ENCODE results near the gene RANBP10.
"Not testable (repeated sequence)": the region's sequence is repeated elsewhere in the genome, so short reads cannot be mapped to it uniquely, and the experiment has no call there.

Gene RANBP10

DNA sequence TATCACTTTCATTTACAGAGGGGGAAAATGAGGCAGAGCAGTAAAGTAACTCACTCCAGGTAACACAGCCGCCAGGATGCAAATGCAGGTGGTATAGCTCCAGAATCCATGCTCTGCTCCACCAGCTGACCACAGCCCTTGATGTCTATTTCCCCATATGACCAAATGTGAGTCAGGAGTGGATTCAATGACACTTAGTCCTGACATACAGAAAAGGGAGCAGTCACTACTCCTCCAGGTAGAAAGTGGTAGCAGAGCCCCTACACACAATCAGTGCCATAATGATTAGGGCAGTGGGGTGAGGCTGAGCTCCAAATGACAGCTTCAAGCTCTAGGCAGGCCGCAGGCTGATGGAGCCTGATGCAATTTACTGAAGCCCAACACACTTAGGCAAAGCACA lies 44.0 kb downstream of the RANBP10 start:
- no peak for DNase-seq (ENCODE audit: low read depth)
- H3K4me3 ChIP-seq (ENCODE audit: control insufficient read depth, low read depth, low read length): no peak overlapping the region
- TF ChIP-seq, protein P1, sequence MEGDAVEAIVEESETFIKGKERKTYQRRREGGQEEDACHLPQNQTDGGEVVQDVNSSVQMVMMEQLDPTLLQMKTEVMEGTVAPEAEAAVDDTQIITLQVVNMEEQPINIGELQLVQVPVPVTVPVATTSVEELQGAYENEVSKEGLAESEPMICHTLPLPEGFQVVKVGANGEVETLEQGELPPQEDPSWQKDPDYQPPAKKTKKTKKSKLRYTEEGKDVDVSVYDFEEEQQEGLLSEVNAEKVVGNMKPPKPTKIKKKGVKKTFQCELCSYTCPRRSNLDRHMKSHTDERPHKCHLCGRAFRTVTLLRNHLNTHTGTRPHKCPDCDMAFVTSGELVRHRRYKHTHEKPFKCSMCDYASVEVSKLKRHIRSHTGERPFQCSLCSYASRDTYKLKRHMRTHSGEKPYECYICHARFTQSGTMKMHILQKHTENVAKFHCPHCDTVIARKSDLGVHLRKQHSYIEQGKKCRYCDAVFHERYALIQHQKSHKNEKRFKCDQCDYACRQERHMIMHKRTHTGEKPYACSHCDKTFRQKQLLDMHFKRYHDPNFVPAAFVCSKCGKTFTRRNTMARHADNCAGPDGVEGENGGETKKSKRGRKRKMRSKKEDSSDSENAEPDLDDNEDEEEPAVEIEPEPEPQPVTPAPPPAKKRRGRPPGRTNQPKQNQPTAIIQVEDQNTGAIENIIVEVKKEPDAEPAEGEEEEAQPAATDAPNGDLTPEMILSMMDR (IDR thresholded peaks at IDR 0.05; ENCODE audit: control insufficient read depth, insufficient read depth, low read depth, low read length, missing control alignments): no peak

DNA sequence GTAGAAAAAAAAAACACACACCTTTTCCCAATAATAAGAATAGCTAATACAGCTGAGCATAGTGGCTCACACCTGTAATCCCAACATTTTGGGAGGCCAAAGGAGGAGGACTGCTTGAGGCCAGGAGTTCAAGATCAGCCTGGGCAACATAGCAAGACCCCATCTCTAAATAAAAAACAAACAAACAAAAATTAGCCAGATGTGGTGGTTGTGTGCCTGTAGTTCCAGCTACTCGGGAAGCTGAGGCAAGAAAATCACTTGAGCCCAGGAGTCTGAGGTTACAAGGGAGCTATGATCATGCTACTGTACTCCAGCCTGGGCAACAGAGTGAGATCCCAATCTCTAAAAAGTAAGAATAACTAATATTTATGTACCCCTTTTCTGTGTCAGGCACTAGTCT lies 44.4 kb downstream of the RANBP10 start:
- DNase-seq (ENCODE audit: low read depth): no peak
- H3K4me3 ChIP-seq (ENCODE audit: control insufficient read depth, low read depth, low read length): no peak overlapping the region
- TF ChIP-seq, protein P1 (IDR thresholded peaks at IDR 0.05; ENCODE audit: control insufficient read depth, insufficient read depth, low read depth, low read length, missing control alignments): no peak

DNA sequence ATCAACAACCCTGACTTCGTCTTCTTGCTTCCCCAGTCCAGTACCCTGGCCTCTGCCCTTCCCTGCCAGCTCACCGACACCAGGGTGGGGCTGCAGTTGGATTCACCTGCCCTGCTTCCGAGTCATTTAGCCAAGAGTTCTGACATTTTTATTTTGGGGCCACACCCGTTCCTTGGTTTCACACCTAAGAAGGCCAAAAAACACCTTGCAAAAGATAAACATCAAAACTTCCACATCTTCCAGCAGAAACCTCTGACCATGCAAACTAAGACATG lies 45.5 kb downstream of the RANBP10 start:
- TF ChIP-seq, protein P1 (IDR thresholded peaks at IDR 0.05; ENCODE audit: control insufficient read depth, insufficient read depth, low read depth, low read length, missing control alignments): no peak
- no peak overlapping the region for H3K4me3 ChIP-seq (ENCODE audit: control insufficient read depth, low read depth, low read length)
- DNase-seq (ENCODE audit: low read depth): no peak

DNA sequence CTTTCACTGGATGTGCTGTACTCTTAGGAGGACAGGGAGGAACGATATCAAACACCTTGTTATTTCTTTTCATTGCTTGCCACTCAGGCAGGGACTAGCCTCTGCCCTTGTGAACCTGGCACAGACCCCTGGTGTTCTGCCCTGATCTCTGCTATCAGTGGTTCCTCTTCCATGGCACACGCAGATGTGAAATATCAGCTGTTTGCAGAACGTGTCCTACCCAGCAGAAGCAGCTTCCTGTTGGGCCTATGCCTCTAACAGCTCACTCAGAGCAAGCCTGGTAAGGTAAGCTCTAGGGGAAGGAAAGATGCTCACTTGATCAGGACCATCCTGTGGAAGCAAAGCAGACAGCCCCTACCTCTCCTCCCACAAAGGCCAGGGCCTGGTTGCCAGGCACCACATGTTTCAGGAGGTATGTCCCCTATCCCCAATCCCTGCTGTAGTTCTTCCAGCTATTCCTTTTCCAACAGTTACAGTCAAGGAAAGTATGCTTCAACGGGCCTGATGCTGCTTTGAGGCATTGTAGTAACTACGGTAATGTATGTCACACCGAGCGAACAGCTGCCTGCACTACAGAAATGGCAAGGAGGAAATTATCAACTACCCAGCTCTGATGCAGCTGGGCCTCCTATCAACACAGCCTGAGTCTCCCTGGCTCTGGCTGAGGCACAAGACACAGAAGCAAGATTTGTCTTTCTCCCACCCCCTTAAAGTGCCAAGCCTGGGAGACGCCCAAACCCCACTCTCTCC lies 46.0 kb downstream of the RANBP10 start:
- no peak for DNase-seq (ENCODE audit: low read depth)
- TF ChIP-seq, protein P1 (IDR thresholded peaks at IDR 0.05; ENCODE audit: control insufficient read depth, insufficient read depth, low read depth, low read length, missing control alignments): no peak
- no peak overlapping the region for H3K4me3 ChIP-seq (ENCODE audit: control insufficient read depth, low read depth, low read length)

DNA sequence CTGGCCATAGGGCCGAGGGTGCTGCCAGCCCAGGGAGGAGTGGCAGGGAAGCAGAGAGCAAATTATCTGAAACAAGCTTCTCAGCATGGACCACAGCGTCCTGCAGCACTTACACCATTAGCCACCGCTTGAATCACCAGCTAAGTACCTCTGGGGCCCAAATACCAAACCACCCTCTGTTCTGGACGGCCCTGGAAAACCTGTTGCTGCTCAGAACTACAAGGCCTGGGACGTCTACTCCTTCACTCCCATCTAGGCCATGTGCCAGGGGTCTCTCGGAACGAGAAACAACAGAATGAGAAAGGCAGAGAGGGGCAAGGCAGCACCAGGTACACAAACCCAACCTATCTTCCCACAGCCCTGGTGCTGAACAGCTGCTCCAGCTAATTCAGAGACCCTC lies 47.4 kb downstream of the RANBP10 start:
- TF ChIP-seq, protein P1 (IDR thresholded peaks at IDR 0.05; ENCODE audit: control insufficient read depth, insufficient read depth, low read depth, low read length, missing control alignments): no peak
- no peak for DNase-seq (ENCODE audit: low read depth)
- H3K4me3 ChIP-seq (ENCODE audit: control insufficient read depth, low read depth, low read length): no peak overlapping the region

DNA sequence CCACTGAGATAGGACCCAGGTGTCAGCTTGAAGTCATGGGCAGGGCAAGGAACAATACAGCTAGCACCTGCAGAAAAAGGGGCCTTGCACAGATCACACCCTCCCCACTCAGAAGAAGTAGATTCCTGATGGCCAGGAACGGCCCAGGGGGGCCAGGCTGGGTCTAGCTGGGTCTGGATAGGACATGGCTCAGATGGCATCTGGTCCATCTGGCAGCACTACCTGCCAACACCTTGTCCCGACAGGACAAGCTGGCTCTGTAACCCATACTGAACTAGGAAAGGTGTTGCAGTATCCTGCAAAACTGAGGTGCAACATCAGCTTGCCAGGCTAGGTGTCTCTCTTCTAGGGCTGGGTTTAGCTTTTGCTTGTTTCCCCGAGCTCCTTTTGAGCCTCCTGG lies 48.4 kb downstream of the RANBP10 start:
- no peak for DNase-seq (ENCODE audit: low read depth)
- TF ChIP-seq, protein P1 (IDR thresholded peaks at IDR 0.05; ENCODE audit: control insufficient read depth, insufficient read depth, low read depth, low read length, missing control alignments): no peak
- no peak overlapping the region for H3K4me3 ChIP-seq (ENCODE audit: control insufficient read depth, low read depth, low read length)

DNA sequence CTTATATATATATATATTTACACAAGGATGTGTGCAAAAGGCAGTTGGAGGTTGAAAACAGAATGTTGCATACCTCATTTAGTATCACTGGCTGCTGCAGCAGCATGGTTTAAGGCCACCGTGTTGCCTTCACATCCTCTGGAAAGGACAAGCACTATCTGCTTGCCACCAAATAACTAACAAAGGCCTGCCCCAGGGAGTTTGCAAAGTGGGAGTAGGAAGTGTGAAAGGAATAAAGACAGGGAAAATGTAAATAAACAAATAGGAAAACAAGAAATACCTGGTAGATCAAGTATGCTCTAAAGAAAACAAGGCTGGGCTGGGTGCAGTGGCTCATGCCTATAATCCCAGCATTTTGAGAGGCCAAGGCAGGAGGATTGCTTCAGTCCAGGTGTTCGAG lies 53.7 kb downstream of the RANBP10 start:
- TF ChIP-seq, protein P1 (IDR thresholded peaks at IDR 0.05; ENCODE audit: control insufficient read depth, insufficient read depth, low read depth, low read length, missing control alignments): no peak

DNA sequence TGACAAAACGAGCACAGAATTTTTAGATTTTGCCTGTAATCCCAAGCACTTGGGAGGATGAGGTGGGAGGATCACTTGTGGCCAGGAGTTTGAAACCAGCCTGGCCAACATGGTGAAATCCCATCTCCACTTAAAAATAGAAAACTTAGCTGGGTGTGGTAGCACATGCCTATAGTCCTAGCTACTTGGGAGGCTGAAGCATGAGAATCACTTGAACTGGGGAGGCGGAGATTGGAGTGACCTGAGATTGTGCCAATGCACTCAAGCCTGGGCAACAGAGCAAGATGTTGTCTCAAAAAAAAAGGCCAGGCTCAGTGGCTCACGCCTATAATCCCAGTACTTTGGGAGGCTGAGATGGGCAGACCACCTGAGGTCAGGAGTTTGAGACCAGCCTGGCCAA lies 55.0 kb downstream of the RANBP10 start:
- H3K4me3 ChIP-seq (ENCODE audit: control insufficient read depth, low read depth, low read length); DNase-seq (ENCODE audit: low read depth): not testable (repeated sequence)

More for the DNA sequence above, 53.7 kb downstream of the RANBP10 start:
- no peak for DNase-seq (ENCODE audit: low read depth)
- no peak overlapping the region for H3K4me3 ChIP-seq (ENCODE audit: control insufficient read depth, low read depth, low read length)

Data from AG09309 (cell line).